K562 (cell line): ENCODE data around the gene PIP4K2C.

Experiments
- CTBP1 ChIP-seq: fragments of 450-650 bp; IDR thresholded peaks from 2 replicates; pipeline ENCODE4 v1.6.1; 2016; ENCODE audit warnings: borderline replicate concordance
- NCOA1 ChIP-seq: fragments of 450-650 bp; IDR thresholded peaks from 2 replicates; pipeline ENCODE4 v1.6.1; 2016; ENCODE audit warnings: low read depth
- POLR2AphosphoS5 ChIP-seq: IDR thresholded peaks from 2 replicates; pipeline ENCODE4 v1.6.1; 2011; ENCODE audit warnings: mild to moderate bottlenecking, low read depth, low read length, moderate library complexity; ENCODE audit not compliant: control insufficient read depth, insufficient read depth
- RBM39 ChIP-seq: fragments of 200-400 bp; formaldehyde crosslinking; optimal IDR thresholded peaks from 2 replicates; pipeline ENCODE3; 2018; ENCODE audit warnings: low read depth, low read length
- TAF1 ChIP-seq: IDR thresholded peaks from 2 replicates; pipeline ENCODE4 v1.6.1; 2011; ENCODE audit warnings: mild to moderate bottlenecking, low read length, moderate library complexity; ENCODE audit not compliant: insufficient read depth, control insufficient read depth, severe bottlenecking; ENCODE audit errors: extremely low read depth
- TSC22D4 ChIP-seq: fragments of 450-650 bp; IDR thresholded peaks from 2 replicates; pipeline ENCODE4 v1.6.1; 2016; ENCODE audit warnings: missing genetic modification characterization, missing biosample characterization, control low read depth
- ZBTB33 ChIP-seq: sonication (generic); formaldehyde crosslinking; IDR thresholded peaks from 2 replicates; pipeline ENCODE4 v1.8.1; 2023; ENCODE audit warnings: mild to moderate bottlenecking, missing genetic modification reagents
- ZC3H11A ChIP-seq: IDR thresholded peaks from 2 replicates; pipeline ENCODE4 v1.6.1; 2012; ENCODE audit warnings: low read depth, low read length, improper control_type of control experiment
- ZNF23 ChIP-seq: fragments of 250-450 bp; sonication (Bioruptor Pico); IDR thresholded peaks from 2 replicates; pipeline ENCODE4 v1.4.0; 2020; ENCODE audit warnings: mild to moderate bottlenecking
- ZNF76 ChIP-seq: fragments of 250-450 bp; sonication (Bioruptor Pico); IDR thresholded peaks from 2 replicates; pipeline ENCODE4 v1.4.0; 2020; ENCODE audit warnings: mild to moderate bottlenecking, moderate library complexity, borderline replicate concordance
- TF ChIP-seq, protein P1 (sequence below): fragments of 450-650 bp; IDR thresholded peaks from 2 replicates; pipeline ENCODE4 v1.6.1; 2017; ENCODE audit warnings: antibody characterized with exemption, mild to moderate bottlenecking
- TF ChIP-seq, protein P2 (sequence below): fragments of 450-650 bp; IDR thresholded peaks from 2 replicates; pipeline ENCODE4 v1.6.1; 2016; ENCODE audit warnings: borderline replicate concordance

- TF ChIP-seq TAF1 (no peak), CTBP1 (no peak), RBM39 (no peak), ZNF23 (CRISPR knock-in tag) (no peak), ZNF76 (CRISPR knock-in tag) (no peak), TSC22D4 (no peak), ZBTB33 (CRISPR knock-in tag) (no peak), POLR2AphosphoS5 (no peak), ZC3H11A (no peak), NCOA1 (no peak)
- TF ChIP-seq, protein P1, sequence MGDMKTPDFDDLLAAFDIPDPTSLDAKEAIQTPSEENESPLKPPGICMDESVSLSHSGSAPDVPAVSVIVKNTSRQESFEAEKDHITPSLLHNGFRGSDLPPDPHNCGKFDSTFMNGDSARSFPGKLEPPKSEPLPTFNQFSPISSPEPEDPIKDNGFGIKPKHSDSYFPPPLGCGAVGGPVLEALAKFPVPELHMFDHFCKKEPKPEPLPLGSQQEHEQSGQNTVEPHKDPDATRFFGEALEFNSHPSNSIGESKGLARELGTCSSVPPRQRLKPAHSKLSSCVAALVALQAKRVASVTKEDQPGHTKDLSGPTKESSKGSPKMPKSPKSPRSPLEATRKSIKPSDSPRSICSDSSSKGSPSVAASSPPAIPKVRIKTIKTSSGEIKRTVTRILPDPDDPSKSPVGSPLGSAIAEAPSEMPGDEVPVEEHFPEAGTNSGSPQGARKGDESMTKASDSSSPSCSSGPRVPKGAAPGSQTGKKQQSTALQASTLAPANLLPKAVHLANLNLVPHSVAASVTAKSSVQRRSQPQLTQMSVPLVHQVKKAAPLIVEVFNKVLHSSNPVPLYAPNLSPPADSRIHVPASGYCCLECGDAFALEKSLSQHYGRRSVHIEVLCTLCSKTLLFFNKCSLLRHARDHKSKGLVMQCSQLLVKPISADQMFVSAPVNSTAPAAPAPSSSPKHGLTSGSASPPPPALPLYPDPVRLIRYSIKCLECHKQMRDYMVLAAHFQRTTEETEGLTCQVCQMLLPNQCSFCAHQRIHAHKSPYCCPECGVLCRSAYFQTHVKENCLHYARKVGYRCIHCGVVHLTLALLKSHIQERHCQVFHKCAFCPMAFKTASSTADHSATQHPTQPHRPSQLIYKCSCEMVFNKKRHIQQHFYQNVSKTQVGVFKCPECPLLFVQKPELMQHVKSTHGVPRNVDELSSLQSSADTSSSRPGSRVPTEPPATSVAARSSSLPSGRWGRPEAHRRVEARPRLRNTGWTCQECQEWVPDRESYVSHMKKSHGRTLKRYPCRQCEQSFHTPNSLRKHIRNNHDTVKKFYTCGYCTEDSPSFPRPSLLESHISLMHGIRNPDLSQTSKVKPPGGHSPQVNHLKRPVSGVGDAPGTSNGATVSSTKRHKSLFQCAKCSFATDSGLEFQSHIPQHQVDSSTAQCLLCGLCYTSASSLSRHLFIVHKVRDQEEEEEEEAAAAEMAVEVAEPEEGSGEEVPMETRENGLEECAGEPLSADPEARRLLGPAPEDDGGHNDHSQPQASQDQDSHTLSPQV = no peak
- TF ChIP-seq, protein P2, sequence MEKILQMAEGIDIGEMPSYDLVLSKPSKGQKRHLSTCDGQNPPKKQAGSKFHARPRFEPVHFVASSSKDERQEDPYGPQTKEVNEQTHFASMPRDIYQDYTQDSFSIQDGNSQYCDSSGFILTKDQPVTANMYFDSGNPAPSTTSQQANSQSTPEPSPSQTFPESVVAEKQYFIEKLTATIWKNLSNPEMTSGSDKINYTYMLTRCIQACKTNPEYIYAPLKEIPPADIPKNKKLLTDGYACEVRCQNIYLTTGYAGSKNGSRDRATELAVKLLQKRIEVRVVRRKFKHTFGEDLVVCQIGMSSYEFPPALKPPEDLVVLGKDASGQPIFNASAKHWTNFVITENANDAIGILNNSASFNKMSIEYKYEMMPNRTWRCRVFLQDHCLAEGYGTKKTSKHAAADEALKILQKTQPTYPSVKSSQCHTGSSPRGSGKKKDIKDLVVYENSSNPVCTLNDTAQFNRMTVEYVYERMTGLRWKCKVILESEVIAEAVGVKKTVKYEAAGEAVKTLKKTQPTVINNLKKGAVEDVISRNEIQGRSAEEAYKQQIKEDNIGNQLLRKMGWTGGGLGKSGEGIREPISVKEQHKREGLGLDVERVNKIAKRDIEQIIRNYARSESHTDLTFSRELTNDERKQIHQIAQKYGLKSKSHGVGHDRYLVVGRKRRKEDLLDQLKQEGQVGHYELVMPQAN = no peak
Observed at GRCh38 chr12:57549203-57549908, 41.6 kb upstream of the PIP4K2C start.
